ENCODE data around the gene STPG4.

Gene STPG4

DNA sequence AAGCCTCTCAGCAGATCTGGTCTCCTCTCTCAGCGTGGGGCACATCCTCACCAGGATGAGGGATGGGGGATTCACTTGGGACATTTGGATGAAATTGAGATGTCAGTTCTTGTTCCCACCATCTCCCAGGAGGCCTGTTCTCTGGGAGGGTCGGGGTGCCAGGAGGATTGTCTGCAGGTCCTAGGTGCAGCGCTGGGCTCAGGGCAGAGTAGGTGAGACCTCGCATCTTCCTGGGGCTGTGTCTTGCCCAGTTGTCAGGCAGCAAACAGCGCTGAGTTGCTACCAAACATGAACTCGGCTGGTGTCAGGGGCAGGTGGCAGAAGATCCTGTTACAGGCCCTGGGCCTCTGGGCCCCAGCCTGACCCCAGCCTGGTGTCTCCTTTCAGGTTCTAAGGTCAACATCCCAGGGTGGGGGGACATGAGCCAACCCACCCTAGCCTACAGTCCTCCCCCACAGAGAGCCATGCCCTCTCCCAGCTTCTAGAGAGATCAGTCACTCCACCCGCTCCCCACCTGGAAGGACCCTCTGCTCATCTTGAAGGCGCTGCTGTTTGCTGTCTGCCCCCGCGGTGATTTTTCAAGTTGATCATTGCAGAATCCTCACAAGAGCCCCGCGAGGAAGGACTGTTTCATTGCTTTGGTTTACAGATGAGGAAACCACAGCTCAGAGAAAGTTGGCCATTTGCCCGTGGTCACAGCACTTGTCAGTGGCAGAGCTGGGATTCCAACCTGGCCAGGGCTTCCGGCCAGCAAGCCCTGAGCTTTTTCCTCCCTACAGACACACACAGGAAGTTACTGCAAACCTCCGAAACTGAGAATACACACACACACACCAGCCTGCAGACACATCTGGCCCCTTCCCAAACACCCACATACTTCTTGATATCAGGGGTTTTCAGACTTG, 83.9 kb downstream of the STPG4 start:
- Histone ChIP-seq H3K27me3 (ENCODE audit: insufficient read depth, low read depth) (no peaks in the 10 kb centered on the region), H3K27ac (peak overlapping the region; percentile 75), H3K79me2 (ENCODE audit: insufficient read depth, low read depth) (no peaks in the 10 kb centered on the region), H2AFZ (ENCODE audit: low read depth) (no peak overlapping the region), H3K4me1 (ENCODE audit: low read depth, poor library complexity, severe bottlenecking) (peaks cover 52% of the 10 kb centered on the region), H3K4me2 (peak overlapping the region; percentile 62), H3K9ac (peak overlapping the region; percentile 38; the same call in 1 of the 2 replicates), H3K4me3 (IDR thresholded peaks at IDR 0.05; ENCODE audit: insufficient read depth, low read depth, low read length) (peak overlapping the region; percentile 25), H4K20me1 (ENCODE audit: insufficient read depth) (no peaks in the 10 kb centered on the region), H3K36me3 (ENCODE audit: insufficient read depth) (no peaks in the 10 kb centered on the region; the same call in 1 of the 2 replicates)
- TF ChIP-seq, protein P1, sequence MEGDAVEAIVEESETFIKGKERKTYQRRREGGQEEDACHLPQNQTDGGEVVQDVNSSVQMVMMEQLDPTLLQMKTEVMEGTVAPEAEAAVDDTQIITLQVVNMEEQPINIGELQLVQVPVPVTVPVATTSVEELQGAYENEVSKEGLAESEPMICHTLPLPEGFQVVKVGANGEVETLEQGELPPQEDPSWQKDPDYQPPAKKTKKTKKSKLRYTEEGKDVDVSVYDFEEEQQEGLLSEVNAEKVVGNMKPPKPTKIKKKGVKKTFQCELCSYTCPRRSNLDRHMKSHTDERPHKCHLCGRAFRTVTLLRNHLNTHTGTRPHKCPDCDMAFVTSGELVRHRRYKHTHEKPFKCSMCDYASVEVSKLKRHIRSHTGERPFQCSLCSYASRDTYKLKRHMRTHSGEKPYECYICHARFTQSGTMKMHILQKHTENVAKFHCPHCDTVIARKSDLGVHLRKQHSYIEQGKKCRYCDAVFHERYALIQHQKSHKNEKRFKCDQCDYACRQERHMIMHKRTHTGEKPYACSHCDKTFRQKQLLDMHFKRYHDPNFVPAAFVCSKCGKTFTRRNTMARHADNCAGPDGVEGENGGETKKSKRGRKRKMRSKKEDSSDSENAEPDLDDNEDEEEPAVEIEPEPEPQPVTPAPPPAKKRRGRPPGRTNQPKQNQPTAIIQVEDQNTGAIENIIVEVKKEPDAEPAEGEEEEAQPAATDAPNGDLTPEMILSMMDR (conservative IDR thresholded peaks at IDR 0.05; ENCODE audit: low read depth, low read length), result no peak

DNA sequence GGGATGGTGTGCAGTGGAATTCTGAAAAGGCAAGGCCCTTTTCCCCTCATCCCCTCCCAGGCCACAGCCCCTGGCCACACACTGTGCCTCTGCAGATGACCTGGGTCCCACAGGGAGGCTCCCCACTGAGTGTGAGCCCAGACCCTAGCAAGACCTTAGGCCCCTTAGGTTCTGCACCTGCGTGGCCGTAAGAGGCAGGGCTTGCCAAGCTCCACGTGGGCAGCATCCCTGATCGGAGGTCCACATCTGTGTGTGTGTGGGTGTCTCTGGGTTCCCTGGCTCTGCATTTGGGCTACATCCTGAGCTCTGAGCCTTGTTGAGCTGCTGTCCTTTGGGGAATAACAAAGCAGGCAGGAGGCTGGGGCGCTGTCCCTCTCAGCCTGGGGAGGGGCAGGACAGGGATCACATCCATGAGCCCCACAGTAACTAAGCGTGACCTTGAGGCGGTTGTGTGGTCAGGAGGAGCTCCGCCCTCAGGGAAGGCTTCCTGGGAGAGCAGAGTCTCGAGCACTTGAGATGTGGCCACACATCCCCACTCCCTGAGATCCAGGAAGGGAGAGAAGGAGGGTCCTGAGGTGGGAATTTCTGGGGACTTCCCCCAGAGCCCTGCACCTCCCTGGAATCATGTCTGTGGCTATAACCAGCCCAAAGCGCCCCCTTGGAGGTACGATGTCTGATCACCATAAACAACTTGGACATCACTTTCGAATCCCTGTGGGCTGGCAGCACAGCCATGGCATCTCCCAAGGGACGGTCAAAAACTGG, 84.8 kb downstream of the STPG4 start:
- Histone ChIP-seq H3K9ac (peak overlapping the region; percentile 38; the same call in 1 of the 2 replicates), H3K79me2 (ENCODE audit: insufficient read depth, low read depth) (no peaks in the 10 kb centered on the region), H3K4me1 (ENCODE audit: low read depth, poor library complexity, severe bottlenecking) (peaks cover 52% of the 10 kb centered on the region), H3K27me3 (ENCODE audit: insufficient read depth, low read depth) (no peaks in the 10 kb centered on the region), H2AFZ (ENCODE audit: low read depth) (no peak overlapping the region), H3K4me2 (peak overlapping the region; percentile 62), H3K36me3 (ENCODE audit: insufficient read depth) (no peaks in the 10 kb centered on the region; the same call in 1 of the 2 replicates), H3K4me3 (IDR thresholded peaks at IDR 0.05; ENCODE audit: insufficient read depth, low read depth, low read length) (no peak overlapping the region), H4K20me1 (ENCODE audit: insufficient read depth) (no peaks in the 10 kb centered on the region), H3K27ac (peak overlapping the region; percentile 75)
- TF ChIP-seq, protein P1 (conservative IDR thresholded peaks at IDR 0.05; ENCODE audit: low read depth, low read length), result no peak

DNA sequence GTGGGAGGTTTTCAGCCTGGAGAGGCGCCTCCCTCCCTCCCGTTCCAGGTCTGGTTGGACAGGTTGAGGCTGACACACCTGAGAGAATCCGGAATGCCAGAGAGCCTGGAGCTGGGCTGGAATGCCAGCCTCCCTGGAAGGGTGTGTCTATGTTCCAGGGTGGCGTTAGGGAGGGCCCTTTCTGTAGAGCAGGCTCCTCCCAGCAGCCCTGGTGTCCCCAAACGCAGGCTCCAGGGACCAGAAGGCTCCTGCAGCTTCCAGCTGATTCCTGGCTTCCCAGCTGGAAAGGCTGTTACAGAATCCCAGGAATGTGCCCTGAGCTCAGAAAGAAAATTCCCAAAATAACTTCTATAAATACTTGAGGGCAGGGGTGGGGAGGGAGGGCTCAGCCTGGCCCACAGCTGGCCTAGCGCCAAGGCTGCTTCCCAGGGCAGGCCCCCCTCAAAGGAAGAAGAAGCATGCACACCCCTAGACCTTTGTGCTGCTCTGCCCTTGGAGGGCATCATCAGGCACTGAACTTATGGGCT, 85.4 kb downstream of the STPG4 start:
- Histone ChIP-seq H3K79me2 (ENCODE audit: insufficient read depth, low read depth) (no peaks in the 10 kb centered on the region), H3K9ac (peak overlapping the region; percentile 38; the same call in 1 of the 2 replicates), H3K27ac (peak overlapping the region; percentile 75; the same call in 1 of the 2 replicates), H3K4me1 (ENCODE audit: low read depth, poor library complexity, severe bottlenecking) (peaks cover 52% of the 10 kb centered on the region), H2AFZ (ENCODE audit: low read depth) (no peak overlapping the region), H3K36me3 (ENCODE audit: insufficient read depth) (no peaks in the 10 kb centered on the region; the same call in 1 of the 2 replicates), H3K27me3 (ENCODE audit: insufficient read depth, low read depth) (no peaks in the 10 kb centered on the region), H3K4me3 (IDR thresholded peaks at IDR 0.05; ENCODE audit: insufficient read depth, low read depth, low read length) (no peak overlapping the region), H3K4me2 (peak overlapping the region; percentile 62), H4K20me1 (ENCODE audit: insufficient read depth) (no peaks in the 10 kb centered on the region)
- TF ChIP-seq, protein P1 (conservative IDR thresholded peaks at IDR 0.05; ENCODE audit: low read depth, low read length), result no peak

DNA sequence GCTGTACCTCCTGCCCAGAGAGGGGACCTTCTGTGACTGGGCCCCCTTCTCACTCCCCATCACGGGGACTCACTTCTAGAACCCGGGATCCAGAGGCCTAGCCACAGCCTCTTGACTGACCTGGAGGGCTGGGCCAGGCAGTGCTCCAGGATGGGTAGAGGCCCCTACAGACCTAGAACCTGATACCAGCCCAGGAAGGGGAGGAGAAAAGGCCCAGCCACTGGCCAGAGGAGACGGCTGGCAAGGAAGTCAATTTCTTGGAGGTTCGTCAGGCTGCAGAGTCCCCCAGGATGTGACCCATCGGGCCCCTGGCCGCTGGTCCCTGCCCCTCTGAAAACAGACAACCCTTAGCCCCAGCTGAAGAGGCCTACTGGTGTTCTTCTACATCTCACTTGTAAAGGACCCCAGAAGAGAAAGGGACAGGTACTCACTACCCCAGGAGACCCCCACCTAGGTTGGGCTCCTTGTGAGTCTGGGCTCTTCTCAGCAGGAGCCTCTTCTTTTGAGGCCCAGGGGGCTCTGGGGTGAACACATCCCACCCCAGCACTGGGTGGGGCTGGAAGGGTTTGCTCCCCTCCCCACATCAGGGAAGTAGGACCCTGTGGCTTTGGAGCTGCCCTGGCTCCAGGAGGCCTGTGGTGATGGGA, 86.0 kb downstream of the STPG4 start:
- H3K4me3 ChIP-seq (IDR thresholded peaks at IDR 0.05; ENCODE audit: insufficient read depth, low read depth, low read length), result no peak overlapping the region
- H4K20me1 ChIP-seq (ENCODE audit: insufficient read depth), result no peaks in the 10 kb centered on the region
- no peaks in the 10 kb centered on the region for H3K79me2 ChIP-seq (ENCODE audit: insufficient read depth, low read depth)
- H3K27me3 ChIP-seq (ENCODE audit: insufficient read depth, low read depth), result no peaks in the 10 kb centered on the region
- no peak overlapping the region for H3K27ac ChIP-seq
- H3K4me2 ChIP-seq, result peak overlapping the region; percentile 62
- H3K9ac ChIP-seq, result no peak overlapping the region
- H3K4me1 ChIP-seq (ENCODE audit: low read depth, poor library complexity, severe bottlenecking), result peaks cover 52% of the 10 kb centered on the region
- TF ChIP-seq, protein P1 (conservative IDR thresholded peaks at IDR 0.05; ENCODE audit: low read depth, low read length), result no peak
- no peak overlapping the region for H2AFZ ChIP-seq (ENCODE audit: low read depth)
- no peaks in the 10 kb centered on the region; the same call in 1 of the 2 replicates for H3K36me3 ChIP-seq (ENCODE audit: insufficient read depth)

All from KMS-11 (cell line).